Neutrophil (primary cell): Measurements from ENCODE around the gene CDH8.

Source experiments
- H3K27ac ChIP-seq: fragments of 200-600 bp; sonication (generic); 2 replicates; pipeline ENCODE4 v1.5.1; 2016; ENCODE audit warnings: mild to moderate bottlenecking, moderate library complexity
- H3K27me3 ChIP-seq: fragments of 200-600 bp; sonication (generic); 2 replicates; pipeline ENCODE4 v1.6.0; 2016; ENCODE audit warnings: mild to moderate bottlenecking
- H3K36me3 ChIP-seq: fragments of 200-600 bp; sonication (generic); 2 replicates; pipeline ENCODE4 v1.5.1; 2017
- H3K4me1 ChIP-seq, 2 experiments: fragments of 200-600 bp in 1 of 2; sonication (generic) in 1 of 2; 1 replicate in 1 of 2; 2 replicates in 1 of 2; pipeline versions ENCODE4 v1.5.1 to v1.6.1; 2013 to 2016; ENCODE audit warnings: low read depth in 1 of 2, low read length in 1 of 2, mild to moderate bottlenecking in 1 of 2, moderate library complexity in 1 of 2; ENCODE audit not compliant: control insufficient read depth in 1 of 2, insufficient read depth in 1 of 2
- H3K4me3 ChIP-seq, 2 experiments: fragments of 200-600 bp in 1 of 2; sonication (generic) in 1 of 2; 1 replicate in 1 of 2; 2 replicates in 1 of 2; pipeline ENCODE4 v1.5.1; 2013 to 2016; ENCODE audit warnings: low read depth in 1 of 2, low read length in 1 of 2, mild to moderate bottlenecking in 1 of 2, moderate library complexity in 1 of 2
- H3K9me3 ChIP-seq: fragments of 200-600 bp; sonication (generic); 2 replicates; pipeline ENCODE4 v1.5.1; 2016
- TF ChIP-seq, protein P1 (sequence below): fragments of 200-600 bp; sonication (generic); IDR thresholded peaks from 2 replicates; pipeline ENCODE4 v1.5.1; 2016; ENCODE audit warnings: antibody characterized with exemption

Gene CDH8

DNA sequence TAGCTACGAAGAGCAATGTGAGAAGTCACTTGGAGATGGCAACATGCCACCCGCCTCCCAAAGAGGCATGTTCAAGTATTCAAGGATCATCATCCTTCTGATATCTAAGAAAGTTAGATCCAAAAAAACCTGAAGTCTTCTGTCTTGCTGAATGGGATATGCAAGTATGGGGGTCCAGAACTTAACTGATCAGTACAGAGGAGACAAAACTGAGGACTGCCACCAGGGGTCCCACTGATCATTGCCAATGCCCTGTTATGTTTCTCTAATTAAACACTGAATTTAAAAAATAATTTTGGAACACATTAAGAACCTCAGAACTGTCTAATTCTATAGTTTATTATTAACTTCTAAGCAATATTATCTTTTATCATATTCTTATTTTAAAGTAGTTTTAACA lies 99.7 kb downstream of the CDH8 start:
- Histone ChIP-seq H3K27ac (no peak overlapping the region), H3K4me1 (no peaks in the 10 kb centered on the region), H3K9me3 (no peaks in the 10 kb centered on the region), H3K36me3 (no peaks in the 10 kb centered on the region), H3K27me3 (no peaks in the 10 kb centered on the region), H3K4me3 (no peak overlapping the region)
- TF ChIP-seq, protein P1, sequence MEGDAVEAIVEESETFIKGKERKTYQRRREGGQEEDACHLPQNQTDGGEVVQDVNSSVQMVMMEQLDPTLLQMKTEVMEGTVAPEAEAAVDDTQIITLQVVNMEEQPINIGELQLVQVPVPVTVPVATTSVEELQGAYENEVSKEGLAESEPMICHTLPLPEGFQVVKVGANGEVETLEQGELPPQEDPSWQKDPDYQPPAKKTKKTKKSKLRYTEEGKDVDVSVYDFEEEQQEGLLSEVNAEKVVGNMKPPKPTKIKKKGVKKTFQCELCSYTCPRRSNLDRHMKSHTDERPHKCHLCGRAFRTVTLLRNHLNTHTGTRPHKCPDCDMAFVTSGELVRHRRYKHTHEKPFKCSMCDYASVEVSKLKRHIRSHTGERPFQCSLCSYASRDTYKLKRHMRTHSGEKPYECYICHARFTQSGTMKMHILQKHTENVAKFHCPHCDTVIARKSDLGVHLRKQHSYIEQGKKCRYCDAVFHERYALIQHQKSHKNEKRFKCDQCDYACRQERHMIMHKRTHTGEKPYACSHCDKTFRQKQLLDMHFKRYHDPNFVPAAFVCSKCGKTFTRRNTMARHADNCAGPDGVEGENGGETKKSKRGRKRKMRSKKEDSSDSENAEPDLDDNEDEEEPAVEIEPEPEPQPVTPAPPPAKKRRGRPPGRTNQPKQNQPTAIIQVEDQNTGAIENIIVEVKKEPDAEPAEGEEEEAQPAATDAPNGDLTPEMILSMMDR, result no peak

DNA sequence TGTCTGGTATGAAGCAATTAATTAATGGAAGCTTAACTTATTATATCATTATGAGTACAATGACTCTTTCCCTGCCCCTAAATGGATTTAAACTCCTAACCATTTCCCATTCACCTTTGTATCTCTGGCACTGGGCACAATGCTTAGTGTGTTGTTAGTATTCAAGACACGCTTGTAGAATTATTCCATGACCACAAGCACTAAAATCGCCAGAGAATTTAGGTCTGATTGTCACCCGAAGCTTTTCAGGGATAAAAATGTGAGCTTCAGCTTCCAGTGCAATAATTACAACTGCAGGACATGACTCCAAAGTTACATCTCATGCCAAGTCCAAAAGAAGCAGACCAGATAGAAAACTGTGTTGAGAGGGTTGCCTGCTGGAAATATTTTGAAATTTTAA lies 101.6 kb downstream of the CDH8 start:
- no peaks in the 10 kb centered on the region for H3K27me3 ChIP-seq
- H3K36me3 ChIP-seq, result no peaks in the 10 kb centered on the region
- no peaks in the 10 kb centered on the region for H3K4me1 ChIP-seq
- no peak overlapping the region for H3K27ac ChIP-seq
- TF ChIP-seq, protein P1, result no peak
- no peaks in the 10 kb centered on the region for H3K9me3 ChIP-seq
- H3K4me3 ChIP-seq, result no peak overlapping the region

DNA sequence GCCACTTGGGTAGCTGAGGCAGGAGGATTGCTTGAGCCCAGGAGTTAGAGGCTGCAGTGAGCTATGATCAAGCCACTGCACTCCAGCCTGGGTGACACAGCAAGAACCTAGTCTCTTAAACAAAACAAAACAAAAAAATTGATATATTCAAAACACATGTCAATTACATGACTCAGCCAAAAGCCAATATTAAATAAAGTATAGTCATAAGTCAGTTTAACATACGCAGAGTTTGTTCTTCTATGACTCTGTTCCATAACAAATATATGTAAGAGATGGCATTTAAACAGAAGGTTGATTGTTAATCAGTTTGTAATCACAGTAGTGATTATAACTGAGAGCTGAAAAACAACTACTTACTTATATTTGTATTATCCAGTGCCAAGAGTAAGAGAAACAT lies 106.5 kb downstream of the CDH8 start:
- no peaks in the 10 kb centered on the region for H3K27me3 ChIP-seq
- H3K9me3 ChIP-seq, result no peaks in the 10 kb centered on the region
- TF ChIP-seq, protein P1, result no peak

DNA sequence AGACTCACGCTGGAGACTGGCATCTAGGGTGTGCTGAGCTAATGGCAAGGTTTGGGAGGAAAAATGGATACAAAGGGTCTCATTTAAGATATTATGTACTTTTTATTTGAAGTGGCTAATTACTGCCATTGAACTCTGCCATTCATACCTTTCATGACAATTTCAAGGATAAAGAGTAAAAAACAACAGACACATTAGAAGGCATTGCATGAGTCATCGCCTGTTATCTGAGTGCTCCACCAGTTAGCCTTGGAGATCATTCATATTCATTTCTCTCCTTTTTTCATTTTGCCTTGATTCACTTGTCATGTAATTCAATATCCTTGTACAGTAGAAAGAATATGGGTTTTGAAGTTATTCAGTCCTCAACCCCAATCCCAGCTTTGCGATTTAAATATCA lies 109.5 kb downstream of the CDH8 start:
- TF ChIP-seq, protein P1, result no peak
- no peaks in the 10 kb centered on the region for H3K36me3 ChIP-seq
- H3K4me3 ChIP-seq, result no peak overlapping the region
- no peaks in the 10 kb centered on the region for H3K4me1 ChIP-seq
- no peaks in the 10 kb centered on the region for H3K9me3 ChIP-seq
- H3K27me3 ChIP-seq, result no peaks in the 10 kb centered on the region
- H3K27ac ChIP-seq, result no peak overlapping the region

More for the DNA sequence above, 106.5 kb downstream of the CDH8 start:
- Histone ChIP-seq H3K4me3 (no peak overlapping the region), H3K27ac (no peak overlapping the region), H3K36me3 (no peaks in the 10 kb centered on the region), H3K4me1 (no peaks in the 10 kb centered on the region)

DNA sequence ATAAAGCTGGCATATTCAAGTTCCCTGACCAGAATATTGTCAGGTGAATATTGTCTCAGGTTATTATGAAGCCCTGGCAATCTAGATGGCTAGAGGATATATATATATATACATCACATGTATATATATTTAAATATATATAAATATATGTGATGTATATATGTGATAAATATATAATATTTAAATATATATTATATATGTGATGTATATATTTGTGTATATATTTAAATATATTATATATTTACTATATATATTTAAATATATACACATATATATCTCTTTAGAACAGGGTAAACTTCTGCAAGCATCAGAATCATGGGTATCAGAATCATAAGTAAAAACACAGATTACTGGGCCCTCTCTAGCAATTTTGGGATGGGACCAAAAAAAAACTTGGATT lies 112.6 kb downstream of the CDH8 start:
- H3K36me3 ChIP-seq, result no peaks in the 10 kb centered on the region

More for the DNA sequence above, 112.6 kb downstream of the CDH8 start:
- H3K9me3 ChIP-seq, result no peaks in the 10 kb centered on the region
- H3K27ac ChIP-seq, result no peak overlapping the region
- H3K4me3 ChIP-seq, result no peak overlapping the region
- no peaks in the 10 kb centered on the region for H3K27me3 ChIP-seq
- no peaks in the 10 kb centered on the region for H3K4me1 ChIP-seq
- TF ChIP-seq, protein P1, result no peak
